ENCODE results near the gene NADK2.
A peak's percentile ranks its signal among the peaks of the same experiment; 100 is the strongest.

Gene NADK2

GRCh38 chr5:36243653-36244052 lies 1.9 kb upstream of the NADK2 start:
- Histone ChIP-seq H3K9me3 (ENCODE audit: severe bottlenecking) (peaks cover 5% of the 10 kb centered on the region), H3K36me3 (no peaks in the 10 kb centered on the region), H3K27me3 (ENCODE audit: insufficient read depth, low read depth, severe bottlenecking) (no peaks in the 10 kb centered on the region), H3K27ac (no peak overlapping the region), H3K4me3 (ENCODE audit: low read depth, low read length) (no peak overlapping the region)
- no peak for TF ChIP-seq CTCF (IDR thresholded peaks at IDR 0.05; ENCODE audit: low read depth, low read length)
- no peak for DNase-seq

GRCh38 chr5:36242534-36243485 lies 1.1 kb upstream of the NADK2 start:
- Histone ChIP-seq H3K9me3 (ENCODE audit: severe bottlenecking) (peaks cover 5% of the 10 kb centered on the region), H3K36me3 (no peaks in the 10 kb centered on the region), H3K4me3 (ENCODE audit: low read depth, low read length) (no peak overlapping the region), H3K27me3 (ENCODE audit: insufficient read depth, low read depth, severe bottlenecking) (no peaks in the 10 kb centered on the region), H3K27ac (peak overlapping the region; percentile 79)
- no peak for TF ChIP-seq CTCF (IDR thresholded peaks at IDR 0.05; ENCODE audit: low read depth, low read length)
- DNase-seq, result no peak

- peak overlapping the region; percentile 79 for H3K27ac ChIP-seq
- DNase-seq, result peak; percentile 56
These were observed 720 bp downstream of the NADK2 start for GRCh38 chr5:36240779-36241630.

GRCh38 chr5:36239370-36240293 lies 2.1 kb downstream of the NADK2 start:
- DNase-seq, result no peak
- no peak overlapping the region for H3K4me3 ChIP-seq (ENCODE audit: low read depth, low read length)

More at GRCh38 chr5:36240779-36241630, 720 bp downstream of the NADK2 start:
- H3K4me3 ChIP-seq (ENCODE audit: low read depth, low read length), result peak overlapping the region; percentile 86
- peaks cover 5% of the 10 kb centered on the region for H3K9me3 ChIP-seq (ENCODE audit: severe bottlenecking)
- H3K27me3 ChIP-seq (ENCODE audit: insufficient read depth, low read depth, severe bottlenecking), result no peaks in the 10 kb centered on the region
- no peaks in the 10 kb centered on the region for H3K36me3 ChIP-seq
- 0 out of 2 replicates have a peak, but pooled peaks have one; percentile 29 for TF ChIP-seq CTCF (IDR thresholded peaks at IDR 0.05; ENCODE audit: low read depth, low read length)

More at GRCh38 chr5:36239370-36240293, 2.1 kb downstream of the NADK2 start:
- no peak for TF ChIP-seq CTCF (IDR thresholded peaks at IDR 0.05; ENCODE audit: low read depth, low read length)
- H3K9me3 ChIP-seq (ENCODE audit: severe bottlenecking), result peaks cover 5% of the 10 kb centered on the region
- H3K27me3 ChIP-seq (ENCODE audit: insufficient read depth, low read depth, severe bottlenecking), result no peaks in the 10 kb centered on the region
- no peak overlapping the region for H3K27ac ChIP-seq
- H3K36me3 ChIP-seq, result no peaks in the 10 kb centered on the region
